Hepatocyte (in vitro differentiated cells): ENCODE measurements around the gene HS3ST4.

Experiments
- CTCF ChIP-seq: fragments of 200-600 bp; sonication (generic); IDR thresholded peaks from 2 replicates; pipeline ENCODE4 v1.5.1; 2016; ENCODE audit warnings: antibody characterized with exemption, mild to moderate bottlenecking; ENCODE audit not compliant: poor library complexity
- EZH2 ChIP-seq: fragments of 200-600 bp; sonication (generic); IDR thresholded peaks from 2 replicates; pipeline ENCODE4 v1.6.1; 2016; ENCODE audit warnings: antibody characterized with exemption, mild to moderate bottlenecking, borderline replicate concordance
- EZH2phosphoT487 ChIP-seq: fragments of 200-600 bp; sonication (generic); IDR thresholded peaks from one replicate; pipeline ENCODE4 v1.6.1; 2018; ENCODE audit warnings: antibody characterized with exemption, mild to moderate bottlenecking, low read depth, moderate library complexity; ENCODE audit not compliant: unreplicated experiment, severe bottlenecking

- no peak for TF ChIP-seq CTCF
- TF ChIP-seq EZH2, result no peak
- TF ChIP-seq EZH2phosphoT487, result no peak
Measured at GRCh38 chr16:25817295-25817694, 125.5 kb downstream of the HS3ST4 start.
